Activated naive CD8-positive, alpha-beta T cell treated with anti-CD3 and anti-CD28 coated beads, Interleukin-2, amount 10 ng/mL, durations not matched to agents 7 days and 5 days (primary cell): ENCODE results near the gene CDK14. TPM values are rescaled to one million over a fixed set of nuclear protein-coding genes. Genes with fewer than 3 reads are reported as not detected.

ENCODE experiments used
- ATAC-seq: fragments of 150-1000 bp; cut with Tn5 transposase; one replicate; pipeline ENCODE4 v1.10.0; 2021; ENCODE audit warnings: low read depth, moderate library complexity
- POLR2A ChIA-PET: fragments of 350-600 bp; sonication (Branson Sonifier 250); formaldehyde crosslinking; loops from one replicate; lab custom pipeline; 2021; ENCODE audit warnings: antibody characterized with exemption; lab: Charles Lee
- DNase-seq: peaks from one replicate; pipeline ENCODE4 v3.0.0; 2021
- H3K27ac Mint-ChIP-seq: one replicate; pipeline ENCODE4 v1.8.0; 2022; ENCODE audit warnings: mild to moderate bottlenecking, mixed read lengths
- H3K27me3 Mint-ChIP-seq: one replicate; pipeline ENCODE4 v1.8.0; 2022; ENCODE audit warnings: mild to moderate bottlenecking, moderate library complexity, mixed read lengths
- H3K36me3 Mint-ChIP-seq: one replicate; pipeline ENCODE4 v1.8.0; 2021; ENCODE audit warnings: mild to moderate bottlenecking, mixed read lengths
- H3K4me1 Mint-ChIP-seq: one replicate; pipeline ENCODE4 v1.8.0; 2021; ENCODE audit warnings: mixed read lengths
- H3K4me3 Mint-ChIP-seq: one replicate; pipeline ENCODE4 v1.8.0; 2022; ENCODE audit warnings: mild to moderate bottlenecking, moderate library complexity, mixed read lengths
- H3K9me3 Mint-ChIP-seq: one replicate; pipeline ENCODE4 v1.8.0; 2021; ENCODE audit warnings: mixed read lengths
- total RNA-seq, 2 experiments: library from RNA; stranded (reverse); gene quantifications; one replicate each; pipeline ENCODE4 v1.2.3, GENCODE V29; 2021

The CDK14 gene
- total RNA-seq, 2 experiments from 2014 or later, result 0.94 to 1.2 TPM

- no peaks in the 10 kb centered on the region for H3K36me3 Mint-ChIP-seq
- POLR2A ChIA-PET, result no interaction called here
- H3K9me3 Mint-ChIP-seq, result no peaks in the 10 kb centered on the region
- H3K4me3 Mint-ChIP-seq, result no peak overlapping the region
- no peak for DNase-seq
- no peak for ATAC-seq
- H3K27ac Mint-ChIP-seq, result no peak overlapping the region
- H3K4me1 Mint-ChIP-seq, result no peaks in the 10 kb centered on the region
- peaks cover 2% of the 10 kb centered on the region for H3K27me3 Mint-ChIP-seq
These were observed 65.4 kb downstream of the CDK14 start for GRCh38 chr7:90661290-90662151.

GRCh38 chr7:90663176-90663575 is 67.1 kb downstream of the CDK14 start:
- no peak overlapping the region for H3K27ac Mint-ChIP-seq
- no peaks in the 10 kb centered on the region for H3K4me1 Mint-ChIP-seq
- H3K4me3 Mint-ChIP-seq, result no peak overlapping the region
- H3K9me3 Mint-ChIP-seq, result no peaks in the 10 kb centered on the region
- H3K36me3 Mint-ChIP-seq, result no peaks in the 10 kb centered on the region
- ATAC-seq (no peak), DNase-seq (no peak)
- H3K27me3 Mint-ChIP-seq, result peaks cover 2% of the 10 kb centered on the region
- POLR2A ChIA-PET, result no interaction called here

DNA sequence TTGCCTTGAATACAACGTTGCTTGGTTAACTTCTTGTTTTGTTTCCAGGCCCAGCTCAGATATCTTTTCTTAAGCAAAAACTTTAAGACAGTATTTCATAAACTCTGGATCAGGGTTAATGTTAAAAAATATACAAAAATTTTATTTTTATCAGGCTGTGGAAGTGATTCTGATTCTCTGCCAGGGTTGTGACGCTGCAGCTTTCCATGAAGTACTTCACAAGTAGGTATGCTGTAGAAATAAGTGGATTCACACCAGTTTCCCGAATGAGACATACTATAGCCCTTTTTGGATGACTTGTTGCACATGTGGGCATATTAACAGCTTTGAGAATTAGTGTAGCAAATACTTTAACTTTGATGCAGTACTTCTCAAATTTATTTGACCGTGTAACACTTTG is 70.1 kb downstream of the CDK14 start:
- H3K4me3 Mint-ChIP-seq, result no peak overlapping the region
- no peak overlapping the region for H3K27ac Mint-ChIP-seq
- POLR2A ChIA-PET, result no interaction called here
- ATAC-seq (no peak), DNase-seq (no peak)
- no peaks in the 10 kb centered on the region for H3K36me3 Mint-ChIP-seq
- no peaks in the 10 kb centered on the region for H3K4me1 Mint-ChIP-seq
- no peaks in the 10 kb centered on the region for H3K27me3 Mint-ChIP-seq
- H3K9me3 Mint-ChIP-seq, result no peaks in the 10 kb centered on the region

- H3K27me3 Mint-ChIP-seq, result no peaks in the 10 kb centered on the region
- no peak overlapping the region for H3K27ac Mint-ChIP-seq
- DNase-seq (no peak), ATAC-seq (no peak)
- H3K9me3 Mint-ChIP-seq, result no peaks in the 10 kb centered on the region
- no peaks in the 10 kb centered on the region for H3K36me3 Mint-ChIP-seq
- H3K4me3 Mint-ChIP-seq, result no peak overlapping the region
- H3K4me1 Mint-ChIP-seq, result no peaks in the 10 kb centered on the region
- POLR2A ChIA-PET, result no interaction called here
These were observed 72.9 kb downstream of the CDK14 start for GRCh38 chr7:90668992-90669391.

DNA sequence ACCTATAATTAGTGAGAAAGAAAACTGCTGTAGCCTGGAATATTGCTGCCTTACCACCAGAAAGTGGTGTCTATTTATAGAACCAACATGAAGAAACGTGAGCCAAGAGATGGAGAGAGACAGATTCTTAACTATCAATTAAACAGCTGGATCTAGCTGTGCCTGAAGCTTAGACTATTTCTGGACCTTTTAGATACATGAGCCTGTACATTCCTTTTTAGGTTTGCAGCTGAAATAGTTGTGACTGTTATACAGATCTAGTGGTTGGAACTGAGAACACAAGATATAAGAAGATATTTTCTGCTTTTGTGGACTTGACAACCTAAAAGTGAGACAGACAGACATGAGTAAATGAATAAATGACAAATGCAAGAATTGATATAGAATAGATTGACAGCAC is 73.4 kb downstream of the CDK14 start:
- Mint-ChIP-seq H3K4me1 (no peaks in the 10 kb centered on the region), H3K9me3 (no peaks in the 10 kb centered on the region), H3K27me3 (no peaks in the 10 kb centered on the region), H3K36me3 (no peaks in the 10 kb centered on the region), H3K27ac (no peak overlapping the region), H3K4me3 (no peak overlapping the region)
- ATAC-seq (no peak), DNase-seq (no peak)
- POLR2A ChIA-PET, result no interaction called here

- Mint-ChIP-seq H3K27ac (no peak overlapping the region), H3K27me3 (no peaks in the 10 kb centered on the region), H3K9me3 (no peaks in the 10 kb centered on the region), H3K36me3 (no peaks in the 10 kb centered on the region), H3K4me1 (no peaks in the 10 kb centered on the region), H3K4me3 (no peak overlapping the region)
- DNase-seq (no peak), ATAC-seq (no peak)
- POLR2A ChIA-PET, result no interaction called here
These were observed 75.5 kb downstream of the CDK14 start for GRCh38 chr7:90671571-90671970.

- ATAC-seq (no peak), DNase-seq (no peak)
- POLR2A ChIA-PET, result no interaction called here
- Mint-ChIP-seq H3K36me3 (no peaks in the 10 kb centered on the region), H3K4me3 (no peak overlapping the region), H3K9me3 (no peaks in the 10 kb centered on the region), H3K4me1 (no peaks in the 10 kb centered on the region), H3K27ac (no peak overlapping the region), H3K27me3 (no peaks in the 10 kb centered on the region)
These were observed 76.1 kb downstream of the CDK14 start for GRCh38 chr7:90672210-90672609.

DNA sequence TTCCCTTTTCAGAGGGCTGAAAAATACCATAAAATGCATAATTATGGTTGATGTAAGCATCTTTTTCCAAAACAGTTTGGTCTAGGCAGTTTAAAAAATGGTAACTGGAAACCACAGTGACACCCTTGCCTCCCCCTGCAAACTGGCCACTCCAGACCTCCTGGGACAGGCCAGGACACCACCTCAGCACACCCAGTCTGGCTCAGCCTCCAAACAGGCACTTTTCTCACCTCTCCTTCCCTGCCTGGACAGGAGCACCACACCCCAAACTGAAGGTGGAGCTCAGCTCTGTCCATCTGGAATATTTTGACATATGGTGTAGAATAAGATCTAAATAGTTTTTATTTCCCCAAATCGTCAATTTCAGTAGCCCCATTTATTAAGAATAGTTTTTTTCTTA is 78.5 kb downstream of the CDK14 start:
- POLR2A ChIA-PET, result no interaction called here
- Mint-ChIP-seq H3K9me3 (no peaks in the 10 kb centered on the region), H3K4me1 (no peaks in the 10 kb centered on the region), H3K36me3 (no peaks in the 10 kb centered on the region), H3K27ac (no peak overlapping the region), H3K27me3 (no peaks in the 10 kb centered on the region), H3K4me3 (no peak overlapping the region)
- ATAC-seq (no peak), DNase-seq (no peak)

DNA sequence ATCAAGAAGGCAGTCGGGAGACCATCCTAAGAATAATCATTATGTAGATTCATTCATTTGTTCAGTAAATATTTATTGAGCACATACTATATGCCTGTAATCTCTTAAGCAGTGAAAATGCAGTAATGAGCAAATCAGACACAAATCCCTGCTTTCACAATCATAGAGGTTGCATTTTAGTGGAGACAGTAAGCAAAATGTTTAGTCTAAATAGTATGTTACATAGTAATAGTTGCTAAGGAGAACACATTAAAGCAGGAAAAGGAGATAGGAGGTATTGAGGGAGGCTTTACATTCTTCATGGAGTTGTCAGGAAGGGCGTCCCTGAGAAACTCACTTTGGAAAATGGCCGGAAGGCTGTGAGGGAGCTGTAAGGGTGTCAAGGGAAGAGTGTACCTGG is 79.9 kb downstream of the CDK14 start:
- H3K36me3 Mint-ChIP-seq, result no peaks in the 10 kb centered on the region
- no peaks in the 10 kb centered on the region for H3K4me1 Mint-ChIP-seq
- H3K9me3 Mint-ChIP-seq, result no peaks in the 10 kb centered on the region
- POLR2A ChIA-PET, result no interaction called here
- DNase-seq (no peak), ATAC-seq (no peak)
- no peak overlapping the region for H3K4me3 Mint-ChIP-seq
- H3K27me3 Mint-ChIP-seq, result no peaks in the 10 kb centered on the region
- H3K27ac Mint-ChIP-seq, result no peak overlapping the region

DNA sequence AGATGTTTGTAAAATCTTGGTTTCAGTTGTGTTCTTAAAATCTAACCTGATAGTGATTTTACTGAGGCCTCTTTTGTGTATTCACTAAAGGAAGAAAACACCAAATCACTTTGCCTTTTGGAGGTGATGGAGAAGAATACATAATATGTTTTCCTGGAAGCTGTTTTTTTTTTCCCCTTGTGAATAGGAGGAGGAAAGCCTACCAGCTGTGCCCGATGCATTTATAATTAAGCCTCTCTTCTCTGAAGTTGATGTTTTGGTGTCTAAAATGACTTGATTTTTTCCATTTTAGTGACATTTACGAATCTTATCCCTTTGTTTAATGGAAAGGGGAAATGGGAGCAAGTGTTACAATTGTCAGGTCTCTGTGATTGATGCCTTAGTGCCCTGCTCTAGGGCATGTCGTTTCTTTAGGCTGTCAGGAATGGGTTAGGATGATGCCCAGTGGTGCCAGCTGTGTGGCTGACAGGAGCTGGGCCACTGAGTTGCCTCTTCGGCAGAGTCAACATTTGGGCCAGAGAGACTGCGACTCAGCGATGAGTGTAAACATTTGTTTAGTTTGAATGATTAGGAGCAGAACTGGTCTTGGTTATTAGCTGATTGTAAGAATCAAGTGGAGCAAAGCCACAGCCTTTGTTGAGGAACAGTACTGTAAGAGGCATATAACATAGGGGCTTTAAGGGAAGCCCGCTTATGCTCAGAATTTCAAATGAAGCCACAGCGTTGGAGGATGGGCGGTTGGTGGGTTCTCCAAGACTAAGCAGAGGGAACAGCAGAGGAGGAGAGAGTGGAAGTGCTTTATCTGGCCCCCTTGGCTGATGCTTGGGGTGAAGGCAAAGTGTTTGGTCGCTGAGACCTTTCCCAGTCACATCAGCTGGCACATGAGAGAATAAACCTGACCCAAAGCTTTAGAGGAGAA is 81.6 kb downstream of the CDK14 start:
- no peaks in the 10 kb centered on the region for H3K4me1 Mint-ChIP-seq
- H3K4me3 Mint-ChIP-seq, result no peak overlapping the region
- no peaks in the 10 kb centered on the region for H3K27me3 Mint-ChIP-seq
- no peaks in the 10 kb centered on the region for H3K9me3 Mint-ChIP-seq
- ATAC-seq (no peak), DNase-seq (no peak)
- POLR2A ChIA-PET, result no interaction called here
- H3K36me3 Mint-ChIP-seq, result no peaks in the 10 kb centered on the region
- no peak overlapping the region for H3K27ac Mint-ChIP-seq

DNA sequence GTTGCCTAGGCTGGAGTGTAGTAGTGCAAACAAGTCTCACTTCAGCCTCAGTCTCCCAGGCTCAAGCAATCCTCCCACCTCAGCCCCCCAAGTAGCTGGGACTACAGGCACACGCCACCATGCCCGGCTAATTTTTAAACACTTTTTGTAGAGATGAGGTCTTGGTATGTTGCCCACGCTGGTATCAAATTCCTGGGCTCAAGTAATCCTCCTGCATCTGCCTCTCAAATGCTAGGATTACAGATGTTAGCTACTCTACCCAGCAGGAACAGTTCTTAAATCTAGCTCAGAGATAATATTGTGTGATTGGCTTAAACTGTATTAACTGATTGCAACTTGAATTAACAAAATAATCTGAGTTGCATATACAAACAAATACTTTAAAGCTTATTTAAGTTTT is 82.9 kb downstream of the CDK14 start:
- POLR2A ChIA-PET, result no interaction called here
- no peaks in the 10 kb centered on the region for H3K27me3 Mint-ChIP-seq
- H3K27ac Mint-ChIP-seq, result no peak overlapping the region
- no peaks in the 10 kb centered on the region for H3K9me3 Mint-ChIP-seq
- DNase-seq (no peak), ATAC-seq (no peak)
- H3K4me1 Mint-ChIP-seq, result no peaks in the 10 kb centered on the region
- no peak overlapping the region for H3K4me3 Mint-ChIP-seq
- no peaks in the 10 kb centered on the region for H3K36me3 Mint-ChIP-seq

DNA sequence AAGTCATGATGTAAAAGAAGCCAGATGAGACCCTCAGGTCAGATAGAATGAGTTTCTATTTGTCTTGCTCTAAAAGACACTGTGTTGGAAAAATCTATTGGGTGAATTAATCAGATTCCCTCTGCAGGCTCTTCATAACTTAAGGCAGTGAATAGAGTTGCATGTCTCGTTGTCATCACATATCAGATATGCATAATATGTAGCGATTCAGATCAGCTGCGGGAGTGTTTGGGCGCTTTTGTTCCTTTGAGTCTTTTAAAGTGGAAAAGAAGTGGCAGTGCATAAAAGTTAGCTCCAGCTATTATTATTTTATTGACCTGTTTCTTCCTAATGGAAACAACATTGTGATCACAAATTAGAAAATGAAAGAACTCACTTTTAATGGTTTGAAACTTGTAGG is 84.4 kb downstream of the CDK14 start:
- DNase-seq (no peak), ATAC-seq (no peak)
- Mint-ChIP-seq H3K27ac (no peak overlapping the region), H3K4me3 (no peak overlapping the region), H3K36me3 (no peaks in the 10 kb centered on the region), H3K9me3 (no peaks in the 10 kb centered on the region), H3K27me3 (no peaks in the 10 kb centered on the region), H3K4me1 (no peaks in the 10 kb centered on the region)
- POLR2A ChIA-PET, result no interaction called here

- Mint-ChIP-seq H3K4me3 (no peak overlapping the region), H3K27ac (no peak overlapping the region), H3K27me3 (no peaks in the 10 kb centered on the region), H3K36me3 (no peaks in the 10 kb centered on the region), H3K4me1 (no peaks in the 10 kb centered on the region), H3K9me3 (no peaks in the 10 kb centered on the region)
- DNase-seq (no peak), ATAC-seq (no peak)
- POLR2A ChIA-PET, result no interaction called here
These were observed 85.4 kb downstream of the CDK14 start for GRCh38 chr7:90681336-90682022.
